ES-I3 (cell line): ENCODE measurements around the gene EPHB2.

Experiments
- H3K36me3 ChIP-seq: 2 replicates; pipeline ENCODE4 v1.6.1; 2013; ENCODE audit warnings: mild to moderate bottlenecking, low read length, control low read depth, moderate library complexity; ENCODE audit not compliant: insufficient read depth
- H3K4me1 ChIP-seq: 2 replicates; pipeline ENCODE4 v1.6.1; 2013; ENCODE audit warnings: mild to moderate bottlenecking, control low read depth, low read length; ENCODE audit not compliant: insufficient read depth
- H3K9ac ChIP-seq: 2 replicates; pipeline ENCODE4 v1.6.1; 2013; ENCODE audit warnings: low read depth, mild to moderate bottlenecking, low read length, moderate library complexity
- H3K9me3 ChIP-seq: 2 replicates; pipeline ENCODE4 v1.6.1; 2013; ENCODE audit warnings: mild to moderate bottlenecking, low read length, moderate library complexity; ENCODE audit not compliant: control insufficient read depth, insufficient read depth

The EPHB2 gene

GRCh38 chr1:22895357-22895756 is 184.7 kb downstream of the EPHB2 start:
- Histone ChIP-seq H3K9me3 (no peaks in the 10 kb centered on the region), H3K36me3 (no peaks in the 10 kb centered on the region), H3K9ac (no peak overlapping the region), H3K4me1 (no peaks in the 10 kb centered on the region)

- no peaks in the 10 kb centered on the region for H3K9me3 ChIP-seq
- H3K36me3 ChIP-seq = no peaks in the 10 kb centered on the region
- no peak overlapping the region for H3K9ac ChIP-seq
- no peaks in the 10 kb centered on the region for H3K4me1 ChIP-seq
These were observed 185.5 kb downstream of the EPHB2 start for GRCh38 chr1:22896184-22896583.

- no peak overlapping the region for H3K9ac ChIP-seq
- H3K36me3 ChIP-seq = no peaks in the 10 kb centered on the region
- no peaks in the 10 kb centered on the region for H3K9me3 ChIP-seq
- no peaks in the 10 kb centered on the region for H3K4me1 ChIP-seq
These were observed 189.8 kb downstream of the EPHB2 start for GRCh38 chr1:22900451-22900850.

GRCh38 chr1:22903113-22903512 is 192.5 kb downstream of the EPHB2 start:
- Histone ChIP-seq H3K4me1 (no peaks in the 10 kb centered on the region), H3K36me3 (no peaks in the 10 kb centered on the region; the same call in 1 of the 2 replicates)

GRCh38 chr1:22906968-22907367 is 196.3 kb downstream of the EPHB2 start:
- H3K4me1 ChIP-seq = no peaks in the 10 kb centered on the region
- no peaks in the 10 kb centered on the region for H3K9me3 ChIP-seq
- no peak overlapping the region for H3K9ac ChIP-seq
- H3K36me3 ChIP-seq = no peaks in the 10 kb centered on the region; the same call in 1 of the 2 replicates

More at GRCh38 chr1:22903113-22903512, 192.5 kb downstream of the EPHB2 start:
- no peak overlapping the region for H3K9ac ChIP-seq
- H3K9me3 ChIP-seq = no peaks in the 10 kb centered on the region

GRCh38 chr1:22907528-22907927 is 196.9 kb downstream of the EPHB2 start:
- Histone ChIP-seq H3K9me3 (no peaks in the 10 kb centered on the region), H3K4me1 (no peaks in the 10 kb centered on the region), H3K36me3 (no peaks in the 10 kb centered on the region; the same call in 1 of the 2 replicates), H3K9ac (no peak overlapping the region)

- Histone ChIP-seq H3K9ac (no peak overlapping the region), H3K9me3 (no peaks in the 10 kb centered on the region), H3K36me3 (no peaks in the 10 kb centered on the region; the same call in 1 of the 2 replicates), H3K4me1 (no peaks in the 10 kb centered on the region)
These were observed 198.3 kb downstream of the EPHB2 start for GRCh38 chr1:22908880-22909426.

- no peaks in the 10 kb centered on the region; the same call in 1 of the 2 replicates for H3K36me3 ChIP-seq
- no peak overlapping the region for H3K9ac ChIP-seq
- H3K4me1 ChIP-seq = no peaks in the 10 kb centered on the region
- H3K9me3 ChIP-seq = no peaks in the 10 kb centered on the region
These were observed 199.6 kb downstream of the EPHB2 start for GRCh38 chr1:22910286-22910685.

GRCh38 chr1:22910986-22911651 is 200.5 kb downstream of the EPHB2 start:
- Histone ChIP-seq H3K9ac (no peak overlapping the region), H3K9me3 (no peaks in the 10 kb centered on the region), H3K4me1 (no peaks in the 10 kb centered on the region), H3K36me3 (no peaks in the 10 kb centered on the region; the same call in 1 of the 2 replicates)

- Histone ChIP-seq H3K36me3 (no peaks in the 10 kb centered on the region; the same call in 1 of the 2 replicates), H3K9ac (no peak overlapping the region), H3K9me3 (no peaks in the 10 kb centered on the region), H3K4me1 (no peaks in the 10 kb centered on the region)
These were observed 201.7 kb downstream of the EPHB2 start for GRCh38 chr1:22912311-22912710.

GRCh38 chr1:22913421-22914141 is 202.9 kb downstream of the EPHB2 start:
- H3K36me3 ChIP-seq = no peaks in the 10 kb centered on the region; the same call in 1 of the 2 replicates
- no peaks in the 10 kb centered on the region for H3K9me3 ChIP-seq
- H3K9ac ChIP-seq = no peak overlapping the region
- no peaks in the 10 kb centered on the region for H3K4me1 ChIP-seq

GRCh38 chr1:22914156-22914555 is 203.5 kb downstream of the EPHB2 start:
- Histone ChIP-seq H3K9me3 (no peaks in the 10 kb centered on the region), H3K9ac (no peak overlapping the region), H3K36me3 (no peaks in the 10 kb centered on the region; the same call in 1 of the 2 replicates), H3K4me1 (no peaks in the 10 kb centered on the region)

- Histone ChIP-seq H3K9me3 (no peaks in the 10 kb centered on the region), H3K4me1 (no peaks in the 10 kb centered on the region; the same call in 1 of the 2 replicates), H3K36me3 (no peaks in the 10 kb centered on the region; the same call in 1 of the 2 replicates), H3K9ac (no peak overlapping the region)
These were observed 204.1 kb downstream of the EPHB2 start for GRCh38 chr1:22914633-22915217.

GRCh38 chr1:22915231-22915630 is 204.6 kb downstream of the EPHB2 start:
- Histone ChIP-seq H3K4me1 (no peaks in the 10 kb centered on the region; the same call in 1 of the 2 replicates), H3K36me3 (no peaks in the 10 kb centered on the region; the same call in 1 of the 2 replicates), H3K9me3 (no peaks in the 10 kb centered on the region), H3K9ac (no peak overlapping the region)
